ENCODE measurements around the gene SLC17A5.
A peak's percentile ranks its signal among the peaks of the same experiment; 100 is the strongest.

The SLC17A5 gene

GRCh38 chr6:73652637-73653570 is 888 bp downstream of the SLC17A5 start:
- WGBS (ENCODE audit: extremely low coverage, insufficient coverage, insufficient read length), result no CpG with 5 or more reads among the region's 32 CpGs

GRCh38 chr6:73649783-73650182 is 4.0 kb downstream of the SLC17A5 start:
- no peak overlapping the region for H3K4ac ChIP-seq (ENCODE audit: low read depth, low read length)
- no peak overlapping the region for H2BK5ac ChIP-seq (ENCODE audit: low read depth, low read length, poor library complexity)
- peaks cover 3% of the 10 kb centered on the region for H3K79me2 ChIP-seq (ENCODE audit: control insufficient read depth, insufficient read depth, low read length, poor library complexity)
- no peak for DNase-seq
- no peak overlapping the region for H2AK5ac ChIP-seq (ENCODE audit: low read length)
- H4K91ac ChIP-seq (ENCODE audit: low read depth, low read length), result no peak overlapping the region
- peaks cover 5% of the 10 kb centered on the region for H3K79me1 ChIP-seq (ENCODE audit: low read length)
- H4K12ac ChIP-seq (ENCODE audit: low read depth, low read length), result no peak overlapping the region
- no peak overlapping the region for H3K9ac ChIP-seq (ENCODE audit: low read length)
- no peak overlapping the region for H2BK120ac ChIP-seq (ENCODE audit: insufficient read depth, low read length, poor library complexity)
- no peak overlapping the region for H3K14ac ChIP-seq (ENCODE audit: low read length)
- H3K4me2 ChIP-seq (ENCODE audit: low read length), result no peak overlapping the region
- no peaks in the 10 kb centered on the region for H3K36me3 ChIP-seq (ENCODE audit: control insufficient read depth in 1 of 2, insufficient read depth in 2 of 2, low read length in 2 of 2)
- no peak overlapping the region for H4K8ac ChIP-seq (ENCODE audit: low read depth, low read length)
- no CpG with 5 or more reads among the region's 4 CpGs for WGBS (ENCODE audit: extremely low coverage, insufficient coverage, insufficient read length)
- no peak overlapping the region for H3K23ac ChIP-seq (ENCODE audit: low read length)
- no peaks in the 10 kb centered on the region for H3K9me3 ChIP-seq (ENCODE audit: insufficient read depth, low read depth, low read length)
- peaks cover 0 to under 1% of the 10 kb centered on the region in 2 experiments for H3K4me1 ChIP-seq (ENCODE audit: control insufficient read depth in 1 of 2, insufficient read depth in 2 of 2, low read length in 2 of 2)
- H3K27me3 ChIP-seq (ENCODE audit: insufficient read depth, low read length), result no peaks in the 10 kb centered on the region
- H2BK12ac ChIP-seq (ENCODE audit: low read length), result no peak overlapping the region
- no peak overlapping the region for H2AFZ ChIP-seq (ENCODE audit: insufficient read depth, low read length, poor library complexity)
- no peak overlapping the region for H3K27ac ChIP-seq (ENCODE audit: low read depth, low read length)
- H3K18ac ChIP-seq (ENCODE audit: low read length), result no peak overlapping the region
- no peak overlapping the region for H3K4me3 ChIP-seq (ENCODE audit: low read depth, low read length)

More at GRCh38 chr6:73652637-73653570, 888 bp downstream of the SLC17A5 start:
- Histone ChIP-seq H3K18ac (ENCODE audit: low read length) (no peak overlapping the region), H3K9ac (ENCODE audit: low read length) (peak overlapping the region; percentile 60), H2BK12ac (ENCODE audit: low read length) (no peak overlapping the region), H3K4me2 (ENCODE audit: low read length) (peak overlapping the region; percentile 81), H3K4me3 (ENCODE audit: low read depth, low read length) (peak overlapping the region; percentile 88), H4K8ac (ENCODE audit: low read depth, low read length) (no peak overlapping the region), H2AFZ (ENCODE audit: insufficient read depth, low read length, poor library complexity) (peak overlapping the region; percentile 94), H3K4me1 (ENCODE audit: control insufficient read depth in 1 of 2, insufficient read depth in 2 of 2, low read length in 2 of 2) (peaks cover 0 to 2% of the 10 kb centered on the region in 2 experiments), H3K79me2 (ENCODE audit: control insufficient read depth, insufficient read depth, low read length, poor library complexity) (peaks cover 3% of the 10 kb centered on the region), H3K27me3 (ENCODE audit: insufficient read depth, low read length) (no peaks in the 10 kb centered on the region), H2AK5ac (ENCODE audit: low read length) (no peak overlapping the region), H2BK5ac (ENCODE audit: low read depth, low read length, poor library complexity) (no peak overlapping the region), H3K36me3 (ENCODE audit: control insufficient read depth in 1 of 2, insufficient read depth in 2 of 2, low read length in 2 of 2) (no peaks in the 10 kb centered on the region), H3K79me1 (ENCODE audit: low read length) (peaks cover 5% of the 10 kb centered on the region), H4K91ac (ENCODE audit: low read depth, low read length) (peak overlapping the region; percentile 63), H3K23ac (ENCODE audit: low read length) (no peak overlapping the region), H2BK120ac (ENCODE audit: insufficient read depth, low read length, poor library complexity) (peak overlapping the region; percentile 37), H3K9me3 (ENCODE audit: insufficient read depth, low read depth, low read length) (no peaks in the 10 kb centered on the region), H4K12ac (ENCODE audit: low read depth, low read length) (no peak overlapping the region), H3K4ac (ENCODE audit: low read depth, low read length) (no peak overlapping the region), H3K14ac (ENCODE audit: low read length) (no peak overlapping the region), H3K27ac (ENCODE audit: low read depth, low read length) (peak overlapping the region; percentile 36)
- peak; percentile 65 to 79 for DNase-seq

DNA sequence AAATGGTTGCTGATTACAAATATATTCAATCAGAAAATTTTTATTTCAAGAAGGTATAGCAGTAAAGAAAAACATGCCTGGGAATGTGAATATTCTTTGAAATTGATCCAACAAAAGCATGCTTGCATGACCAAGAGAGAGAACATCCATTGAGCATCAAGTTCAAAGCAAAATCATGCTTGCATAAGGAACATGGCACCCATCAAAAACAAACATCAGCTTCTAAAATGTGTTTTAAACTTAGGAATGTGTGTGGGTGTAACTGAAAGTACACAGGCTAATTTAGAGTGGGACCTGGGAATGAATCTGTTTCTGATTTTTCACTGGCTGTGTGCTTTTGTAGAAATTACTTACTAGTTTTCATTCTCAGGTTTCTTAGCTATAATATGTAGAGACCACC is 5.6 kb downstream of the SLC17A5 start:
- Histone ChIP-seq H2BK120ac (ENCODE audit: insufficient read depth, low read length, poor library complexity) (no peak overlapping the region), H2AFZ (ENCODE audit: insufficient read depth, low read length, poor library complexity) (no peak overlapping the region), H3K23ac (ENCODE audit: low read length) (no peak overlapping the region), H3K4ac (ENCODE audit: low read depth, low read length) (no peak overlapping the region), H2BK12ac (ENCODE audit: low read length) (no peak overlapping the region), H3K4me2 (ENCODE audit: low read length) (no peak overlapping the region), H3K14ac (ENCODE audit: low read length) (no peak overlapping the region), H3K36me3 (ENCODE audit: control insufficient read depth in 1 of 2, insufficient read depth in 2 of 2, low read length in 2 of 2) (no peaks in the 10 kb centered on the region), H4K91ac (ENCODE audit: low read depth, low read length) (no peak overlapping the region), H2AK5ac (ENCODE audit: low read length) (no peak overlapping the region), H4K8ac (ENCODE audit: low read depth, low read length) (no peak overlapping the region), H3K79me1 (ENCODE audit: low read length) (no peaks in the 10 kb centered on the region), H3K27me3 (ENCODE audit: insufficient read depth, low read length) (no peaks in the 10 kb centered on the region), H3K27ac (ENCODE audit: low read depth, low read length) (no peak overlapping the region), H3K18ac (ENCODE audit: low read length) (no peak overlapping the region), H3K79me2 (ENCODE audit: control insufficient read depth, insufficient read depth, low read length, poor library complexity) (no peaks in the 10 kb centered on the region), H3K4me1 (ENCODE audit: control insufficient read depth in 1 of 2, insufficient read depth in 2 of 2, low read length in 2 of 2) (no peaks in the 10 kb centered on the region), H2BK5ac (ENCODE audit: low read depth, low read length, poor library complexity) (no peak overlapping the region), H3K4me3 (ENCODE audit: low read depth, low read length) (no peak overlapping the region), H3K9me3 (ENCODE audit: insufficient read depth, low read depth, low read length) (no peaks in the 10 kb centered on the region), H4K12ac (ENCODE audit: low read depth, low read length) (no peak overlapping the region), H3K9ac (ENCODE audit: low read length) (no peak overlapping the region)
- DNase-seq, result no peak

- no peak overlapping the region for H3K27ac ChIP-seq (ENCODE audit: low read depth, low read length)
- no peak overlapping the region for H2BK12ac ChIP-seq (ENCODE audit: low read length)
- H3K4me1 ChIP-seq (ENCODE audit: control insufficient read depth in 1 of 2, insufficient read depth in 2 of 2, low read length in 2 of 2), result no peaks in the 10 kb centered on the region
- H3K18ac ChIP-seq (ENCODE audit: low read length), result no peak overlapping the region
- H2BK120ac ChIP-seq (ENCODE audit: insufficient read depth, low read length, poor library complexity), result no peak overlapping the region
- H3K14ac ChIP-seq (ENCODE audit: low read length), result no peak overlapping the region
- no peak overlapping the region for H4K8ac ChIP-seq (ENCODE audit: low read depth, low read length)
- no peak overlapping the region for H4K12ac ChIP-seq (ENCODE audit: low read depth, low read length)
- H2AK5ac ChIP-seq (ENCODE audit: low read length), result no peak overlapping the region
- no peaks in the 10 kb centered on the region for H3K36me3 ChIP-seq (ENCODE audit: control insufficient read depth in 1 of 2, insufficient read depth in 2 of 2, low read length in 2 of 2)
- H3K4me2 ChIP-seq (ENCODE audit: low read length), result peak overlapping the region; percentile 13
- H3K27me3 ChIP-seq (ENCODE audit: insufficient read depth, low read length), result no peaks in the 10 kb centered on the region
- no CpG with 5 or more reads among the region's 10 CpGs for WGBS (ENCODE audit: extremely low coverage, insufficient coverage, insufficient read length)
- H3K4ac ChIP-seq (ENCODE audit: low read depth, low read length), result no peak overlapping the region
- no peak overlapping the region for H3K4me3 ChIP-seq (ENCODE audit: low read depth, low read length)
- no peak overlapping the region for H3K9ac ChIP-seq (ENCODE audit: low read length)
- H3K79me1 ChIP-seq (ENCODE audit: low read length), result no peaks in the 10 kb centered on the region
- no peak for DNase-seq
- H3K23ac ChIP-seq (ENCODE audit: low read length), result no peak overlapping the region
- H3K79me2 ChIP-seq (ENCODE audit: control insufficient read depth, insufficient read depth, low read length, poor library complexity), result no peaks in the 10 kb centered on the region
- H3K9me3 ChIP-seq (ENCODE audit: insufficient read depth, low read depth, low read length), result no peaks in the 10 kb centered on the region
- H2AFZ ChIP-seq (ENCODE audit: insufficient read depth, low read length, poor library complexity), result no peak overlapping the region
- H4K91ac ChIP-seq (ENCODE audit: low read depth, low read length), result no peak overlapping the region
- no peak overlapping the region for H2BK5ac ChIP-seq (ENCODE audit: low read depth, low read length, poor library complexity)
These were observed 8.7 kb downstream of the SLC17A5 start for GRCh38 chr6:73644941-73645591.

All from trophoblast cell (in vitro differentiated cells and primary cell).